Measurements from ENCODE around the gene C11orf91. TPM values are rescaled to one million over a fixed set of nuclear protein-coding genes. Genes with fewer than 3 reads are reported as not detected.

C11orf91 gene
- total RNA-seq, 1 donor from 2014 or later = 0.65 TPM

- Mint-ChIP-seq H3K27me3 (ENCODE audit: low read depth) (no peaks in the 10 kb centered on the region), H3K4me1 (peaks cover 32% of the 10 kb centered on the region), H3K9me3 (no peaks in the 10 kb centered on the region), H3K36me3 (no peaks in the 10 kb centered on the region), H3K4me3 (no peak overlapping the region), H3K27ac (no peak overlapping the region)
- no peak for TF ChIP-seq CTCF (IDR thresholded peaks at IDR 0.05; ENCODE audit: unreplicated experiment)
- no peak for DNase-seq (ENCODE audit: low spot score in 2 of 2, unreplicated experiment in 2 of 2)
These were observed 11.1 kb downstream of the C11orf91 start for GRCh38 chr11:33689501-33689900.

GRCh38 chr11:33689085-33689484 lies 11.5 kb downstream of the C11orf91 start:
- no peak for TF ChIP-seq CTCF (IDR thresholded peaks at IDR 0.05; ENCODE audit: unreplicated experiment)
- Mint-ChIP-seq H3K36me3 (no peaks in the 10 kb centered on the region), H3K4me1 (peaks cover 32% of the 10 kb centered on the region), H3K27me3 (ENCODE audit: low read depth) (no peaks in the 10 kb centered on the region), H3K27ac (no peak overlapping the region), H3K9me3 (no peaks in the 10 kb centered on the region), H3K4me3 (no peak overlapping the region)
- no peak for DNase-seq (ENCODE audit: low spot score in 2 of 2, unreplicated experiment in 2 of 2)

GRCh38 chr11:33687733-33688479 lies 12.7 kb downstream of the C11orf91 start:
- no peaks in the 10 kb centered on the region for H3K9me3 Mint-ChIP-seq
- peak; percentile 61 for TF ChIP-seq CTCF (IDR thresholded peaks at IDR 0.05; ENCODE audit: unreplicated experiment)
- DNase-seq (ENCODE audit: low spot score in 2 of 2, unreplicated experiment in 2 of 2) = peak in 1 of 2 experiments; percentile 61
- no peak overlapping the region for H3K27ac Mint-ChIP-seq
- H3K27me3 Mint-ChIP-seq (ENCODE audit: low read depth) = no peaks in the 10 kb centered on the region
- H3K36me3 Mint-ChIP-seq = no peaks in the 10 kb centered on the region
- H3K4me3 Mint-ChIP-seq = no peak overlapping the region
- H3K4me1 Mint-ChIP-seq = peaks cover 26% of the 10 kb centered on the region

- Mint-ChIP-seq H3K36me3 (no peaks in the 10 kb centered on the region), H3K27me3 (ENCODE audit: low read depth) (peaks cover 17% of the 10 kb centered on the region), H3K9me3 (peaks cover 9% of the 10 kb centered on the region), H3K4me1 (peaks cover under 1% of the 10 kb centered on the region), H3K4me3 (no peak overlapping the region), H3K27ac (no peak overlapping the region)
- no peak for TF ChIP-seq CTCF (IDR thresholded peaks at IDR 0.05; ENCODE audit: unreplicated experiment)
- DNase-seq (ENCODE audit: low spot score in 2 of 2, unreplicated experiment in 2 of 2) = no peak
These were observed 15.5 kb downstream of the C11orf91 start for GRCh38 chr11:33685082-33685481.

GRCh38 chr11:33684003-33684706 lies 16.5 kb downstream of the C11orf91 start:
- Mint-ChIP-seq H3K4me1 (no peaks in the 10 kb centered on the region), H3K4me3 (no peak overlapping the region), H3K27me3 (ENCODE audit: low read depth) (peaks cover 25% of the 10 kb centered on the region), H3K36me3 (no peaks in the 10 kb centered on the region), H3K9me3 (peaks cover 9% of the 10 kb centered on the region), H3K27ac (no peak overlapping the region)
- no peak for TF ChIP-seq CTCF (IDR thresholded peaks at IDR 0.05; ENCODE audit: unreplicated experiment)
- no peak for DNase-seq (ENCODE audit: low spot score in 2 of 2, unreplicated experiment in 2 of 2)

Measured in mesothelial cell of epicardium (in vitro differentiated cells).